HG02678 (cell line): ENCODE measurements around the gene GPX4.

ENCODE experiments used
- ATAC-seq: cut with Tn5 transposase; IDR thresholded peaks from one replicate; pipeline ENCODE4 v1.9.1; 2021; ENCODE audit warnings: mild to moderate bottlenecking, moderate library complexity; ENCODE audit not compliant: unreplicated experiment

The GPX4 gene, protein sequence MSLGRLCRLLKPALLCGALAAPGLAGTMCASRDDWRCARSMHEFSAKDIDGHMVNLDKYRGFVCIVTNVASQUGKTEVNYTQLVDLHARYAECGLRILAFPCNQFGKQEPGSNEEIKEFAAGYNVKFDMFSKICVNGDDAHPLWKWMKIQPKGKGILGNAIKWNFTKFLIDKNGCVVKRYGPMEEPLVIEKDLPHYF

DNA sequence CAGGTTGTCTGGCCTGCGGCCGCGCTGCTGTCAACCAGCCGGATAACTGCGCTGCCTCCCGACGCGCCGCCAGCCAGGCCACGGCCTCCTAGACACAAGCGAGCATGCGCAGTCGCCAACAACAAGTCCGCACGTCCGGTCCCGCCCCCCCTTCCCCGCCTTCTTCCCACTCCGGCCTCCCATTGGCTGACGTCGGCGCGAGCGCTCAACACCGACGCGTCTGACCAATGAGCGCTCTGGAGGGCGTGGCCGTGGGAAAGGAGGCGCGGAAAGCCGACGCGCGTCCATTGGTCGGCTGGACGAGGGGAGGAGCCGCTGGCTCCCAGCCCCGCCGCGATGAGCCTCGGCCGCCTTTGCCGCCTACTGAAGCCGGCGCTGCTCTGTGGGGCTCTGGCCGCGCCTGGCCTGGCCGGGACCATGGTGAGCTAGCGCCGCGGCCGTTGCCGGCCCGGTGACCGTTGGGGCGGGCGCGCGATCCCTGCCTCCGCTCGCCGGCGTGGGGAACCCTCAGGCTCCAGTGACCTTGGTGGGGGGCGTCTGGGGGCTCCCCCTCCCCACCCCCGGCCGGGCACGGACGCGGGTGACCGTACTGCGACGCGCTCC, at the start of gene GPX4:
TSS of gene GPX4 (plus strand) at position 287 of the 603 bp plus-strand sequence. CDS start at position 337, 50 bp downstream.
- ATAC-seq, result peak; percentile 80

DNA sequence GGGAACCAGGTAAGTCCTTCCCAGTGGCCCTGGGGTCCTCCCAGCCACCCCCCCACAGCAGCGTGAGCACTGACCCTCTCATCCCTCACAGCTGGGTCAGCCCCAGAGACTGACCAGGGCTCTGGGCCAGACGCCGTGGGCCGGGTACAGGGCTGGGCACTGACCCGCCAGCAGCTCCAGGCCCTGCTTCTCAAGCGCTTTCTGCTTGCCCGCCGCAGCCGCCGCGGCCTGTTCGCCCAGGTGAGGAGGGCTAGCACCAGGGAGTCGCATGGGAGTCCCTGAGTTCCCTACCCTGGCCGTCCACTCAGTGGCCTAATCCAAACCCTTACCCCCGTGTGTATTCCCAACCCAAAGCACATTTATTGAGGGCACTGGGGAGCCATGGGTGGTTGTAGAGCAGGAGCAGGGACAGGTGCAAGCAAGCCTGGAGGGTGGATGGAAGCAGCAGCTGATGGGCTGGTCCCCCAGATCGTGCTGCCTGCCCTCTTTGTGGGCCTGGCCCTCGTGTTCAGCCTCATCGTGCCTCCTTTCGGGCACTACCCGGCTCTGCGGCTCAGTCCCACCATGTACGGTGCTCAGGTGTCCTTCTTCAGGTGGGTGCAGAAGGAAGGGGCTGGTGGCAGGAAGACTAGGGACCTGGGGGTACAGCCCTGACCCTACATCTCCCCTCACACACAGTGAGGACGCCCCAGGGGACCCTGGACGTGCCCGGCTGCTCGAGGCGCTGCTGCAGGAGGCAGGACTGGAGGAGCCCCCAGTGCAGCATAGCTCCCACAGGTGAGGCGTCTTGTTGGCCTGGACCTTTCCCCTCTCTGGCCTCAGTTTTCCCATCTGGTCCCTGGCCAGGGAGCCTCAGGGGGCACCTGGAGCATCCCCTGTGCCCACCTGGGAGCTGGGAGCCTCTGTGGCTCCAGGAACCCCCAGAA, 49.4 kb upstream of the GPX4 start:
- ATAC-seq, result no peak

DNA sequence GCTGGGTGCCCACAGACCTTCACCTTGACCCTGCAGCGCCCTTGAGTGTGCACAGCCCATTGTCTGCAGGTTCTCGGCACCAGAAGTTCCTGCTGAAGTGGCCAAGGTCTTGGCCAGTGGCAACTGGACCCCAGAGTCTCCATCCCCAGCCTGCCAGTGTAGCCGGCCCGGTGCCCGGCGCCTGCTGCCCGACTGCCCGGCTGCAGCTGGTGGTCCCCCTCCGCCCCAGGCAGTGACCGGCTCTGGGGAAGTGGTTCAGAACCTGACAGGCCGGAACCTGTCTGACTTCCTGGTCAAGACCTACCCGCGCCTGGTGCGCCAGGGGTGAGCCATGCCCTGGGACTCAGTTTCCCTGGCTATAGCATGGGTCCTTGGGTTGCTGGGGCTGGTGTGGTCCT, 48.8 kb upstream of the GPX4 start:
- ATAC-seq, result no peak

DNA sequence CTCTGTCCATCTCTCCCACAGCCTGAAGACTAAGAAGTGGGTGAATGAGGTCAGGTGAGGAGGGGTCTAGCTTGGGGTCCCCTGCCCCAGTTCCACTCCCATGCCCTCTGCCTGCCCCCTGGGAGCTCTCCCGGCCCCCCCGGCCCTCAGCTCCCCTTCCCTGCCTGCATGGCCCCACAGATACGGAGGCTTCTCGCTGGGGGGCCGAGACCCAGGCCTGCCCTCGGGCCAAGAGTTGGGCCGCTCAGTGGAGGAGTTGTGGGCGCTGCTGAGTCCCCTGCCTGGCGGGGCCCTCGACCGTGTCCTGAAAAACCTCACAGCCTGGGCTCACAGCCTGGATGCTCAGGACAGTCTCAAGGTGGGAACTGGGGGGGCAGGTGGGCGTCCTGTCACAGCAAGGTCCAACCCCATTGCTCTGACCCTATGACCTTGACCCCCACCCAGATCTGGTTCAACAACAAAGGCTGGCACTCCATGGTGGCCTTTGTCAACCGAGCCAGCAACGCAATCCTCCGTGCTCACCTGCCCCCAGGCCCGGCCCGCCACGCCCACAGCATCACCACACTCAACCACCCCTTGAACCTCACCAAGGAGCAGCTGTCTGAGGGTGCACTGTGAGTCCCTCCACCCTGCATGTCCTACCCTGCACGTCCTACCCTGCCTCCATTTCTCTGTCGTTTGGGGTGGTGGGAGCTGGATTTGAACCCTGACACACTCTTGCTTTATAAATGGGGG, 47.7 kb upstream of the GPX4 start:
- no peak for ATAC-seq

DNA sequence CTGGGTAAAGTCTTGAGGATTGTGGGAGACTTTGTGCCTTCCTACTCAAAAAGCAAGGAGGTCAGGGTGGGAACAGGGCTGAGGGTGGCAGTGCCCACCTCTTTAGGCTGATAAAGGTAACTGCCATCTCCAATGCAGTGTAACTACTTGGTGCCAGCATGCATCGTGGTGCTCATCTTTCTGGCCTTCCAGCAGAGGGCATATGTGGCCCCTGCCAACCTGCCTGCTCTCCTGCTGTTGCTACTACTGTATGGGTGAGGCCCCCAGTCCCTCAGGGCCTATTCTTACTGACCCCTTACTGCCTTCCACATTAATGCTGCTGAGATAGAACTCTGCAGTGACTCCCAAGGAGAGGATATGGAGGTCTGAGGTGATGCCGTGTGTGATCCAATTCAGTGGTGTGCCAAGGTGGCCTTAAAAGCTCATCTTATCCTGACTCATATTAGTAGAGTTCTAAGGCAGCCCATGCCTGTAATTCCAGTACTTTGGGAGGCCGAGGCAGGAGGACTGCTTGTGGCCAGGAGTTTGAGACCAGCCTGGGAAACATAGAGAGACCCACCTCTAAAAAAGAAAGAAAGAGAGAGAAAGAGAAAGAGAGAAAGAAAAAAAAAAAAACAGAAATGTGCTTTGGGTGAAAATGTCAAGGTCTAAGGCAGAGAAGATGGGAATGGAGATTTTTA, 46.5 kb upstream of the GPX4 start:
- no peak for ATAC-seq

DNA sequence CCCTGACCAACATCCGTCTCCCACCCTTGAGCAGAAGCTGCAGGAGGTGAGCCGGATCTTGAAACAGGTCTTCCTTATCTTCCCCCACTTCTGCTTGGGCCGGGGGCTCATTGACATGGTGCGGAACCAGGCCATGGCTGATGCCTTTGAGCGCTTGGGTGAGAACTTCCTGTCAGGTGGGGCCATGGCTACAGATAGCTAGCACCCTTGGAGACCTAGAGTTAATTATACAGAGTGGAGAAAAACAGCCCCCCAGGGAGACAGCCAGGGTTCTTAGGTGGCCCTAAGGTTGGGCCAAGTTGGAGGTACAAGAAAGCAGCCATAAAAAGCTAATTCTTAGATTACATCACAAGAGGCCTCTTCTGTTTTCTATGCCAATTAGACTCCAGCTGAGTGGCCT, 45.7 kb upstream of the GPX4 start:
- no peak for ATAC-seq

DNA sequence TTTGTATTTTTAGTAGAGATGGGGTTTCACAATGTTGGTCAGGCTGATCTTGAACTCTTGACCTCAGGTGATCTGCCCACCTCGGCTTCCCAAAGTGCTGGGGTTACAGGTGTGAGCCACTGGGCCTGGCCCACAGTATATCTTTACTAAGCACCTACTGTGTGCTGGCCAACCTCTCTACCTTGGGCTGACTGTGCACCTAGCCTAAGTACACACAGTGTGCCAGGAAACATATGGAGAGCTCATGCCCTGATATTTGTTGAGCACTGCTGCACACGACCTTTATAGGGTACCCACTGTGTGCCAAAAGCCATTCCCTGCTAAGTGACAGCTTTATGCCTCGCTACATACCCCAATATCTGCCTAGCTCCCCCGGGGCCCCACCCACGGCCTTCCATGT, 43.1 kb upstream of the GPX4 start:
- ATAC-seq, result no peak

DNA sequence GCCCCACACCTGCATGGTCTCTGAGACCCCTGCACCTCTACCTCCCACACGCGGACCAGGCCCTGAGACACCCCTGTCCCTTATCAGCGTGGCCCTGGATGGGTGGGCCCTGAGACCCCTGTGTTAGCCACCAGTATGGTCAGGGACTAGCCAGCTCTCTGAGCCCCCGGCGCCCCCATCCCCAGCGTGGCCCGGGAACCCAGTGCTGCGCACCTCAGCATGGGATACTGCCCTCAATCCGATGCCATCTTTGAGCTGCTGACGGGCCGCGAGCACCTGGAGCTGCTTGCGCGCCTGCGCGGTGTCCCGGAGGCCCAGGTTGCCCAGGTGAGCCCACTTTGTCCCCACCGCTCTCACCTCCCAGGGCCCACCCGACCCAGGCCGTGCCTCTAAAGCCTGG, 41.8 kb upstream of the GPX4 start:
- no peak for ATAC-seq

DNA sequence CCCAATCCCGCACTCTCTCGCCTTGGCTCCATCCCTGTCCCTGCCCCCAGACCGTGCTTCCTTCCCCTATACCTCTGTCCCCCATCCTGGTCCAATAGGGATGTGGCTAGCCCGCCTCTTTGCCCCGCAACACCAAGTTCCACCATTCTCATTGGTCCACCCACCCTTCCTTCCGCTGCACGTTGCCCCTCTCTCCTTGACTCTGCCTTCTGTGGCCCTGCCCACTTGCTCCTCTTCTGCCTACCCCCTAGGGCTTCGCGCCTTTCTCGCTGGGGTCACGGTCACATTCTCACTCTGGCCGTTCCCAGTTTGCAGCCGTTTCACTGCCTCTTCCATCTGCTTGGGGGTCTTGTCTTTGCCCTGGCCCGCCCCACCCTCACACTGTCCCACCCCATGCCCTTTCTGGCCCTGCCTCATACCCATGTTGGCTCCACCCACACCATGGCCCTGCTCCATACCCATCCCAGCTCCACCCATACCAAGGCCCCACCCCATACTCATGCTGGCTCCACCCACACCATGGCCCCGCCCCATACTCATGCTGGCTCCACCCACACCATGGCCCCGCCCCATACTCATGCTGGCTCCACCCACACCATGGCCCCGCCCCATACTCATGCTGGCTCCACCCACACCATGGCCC, 41.3 kb upstream of the GPX4 start:
- no peak for ATAC-seq

DNA sequence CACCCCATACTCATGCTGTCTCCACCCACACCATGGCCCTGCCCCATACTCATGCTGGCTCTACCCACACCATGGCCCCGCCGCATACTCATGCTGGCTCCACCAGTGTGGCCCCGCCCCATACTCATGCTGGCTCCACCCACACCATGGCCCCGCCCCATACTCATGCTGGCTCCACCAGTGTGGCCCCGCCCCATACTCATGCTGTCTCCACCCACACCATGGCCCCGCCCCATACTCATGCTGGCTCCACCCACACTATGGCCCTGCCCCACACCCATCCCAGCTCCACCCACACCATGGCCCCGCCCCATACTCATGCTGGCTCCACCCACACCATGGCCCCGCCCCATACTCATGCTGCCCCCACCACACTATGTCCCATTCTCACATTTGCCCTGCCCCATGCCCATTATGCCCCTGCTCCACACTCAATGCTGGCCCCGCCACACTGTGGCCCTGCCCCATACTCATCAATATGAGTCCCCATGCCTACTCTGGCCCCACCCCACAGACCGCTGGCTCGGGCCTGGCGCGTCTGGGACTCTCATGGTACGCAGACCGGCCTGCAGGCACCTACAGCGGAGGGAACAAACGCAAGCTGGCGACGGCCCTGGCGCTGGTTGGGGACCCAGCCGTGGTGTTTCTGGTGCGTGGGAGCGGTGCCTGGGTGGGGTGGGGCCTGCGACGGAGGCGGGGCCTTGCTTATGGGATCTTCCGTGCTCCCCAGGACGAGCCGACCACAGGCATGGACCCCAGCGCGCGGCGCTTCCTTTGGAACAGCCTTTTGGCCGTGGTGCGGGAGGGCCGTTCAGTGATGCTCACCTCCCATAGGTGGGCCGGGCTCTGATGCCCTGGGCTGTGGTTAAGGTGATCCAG, 40.5 kb upstream of the GPX4 start:
- ATAC-seq, result no peak

DNA sequence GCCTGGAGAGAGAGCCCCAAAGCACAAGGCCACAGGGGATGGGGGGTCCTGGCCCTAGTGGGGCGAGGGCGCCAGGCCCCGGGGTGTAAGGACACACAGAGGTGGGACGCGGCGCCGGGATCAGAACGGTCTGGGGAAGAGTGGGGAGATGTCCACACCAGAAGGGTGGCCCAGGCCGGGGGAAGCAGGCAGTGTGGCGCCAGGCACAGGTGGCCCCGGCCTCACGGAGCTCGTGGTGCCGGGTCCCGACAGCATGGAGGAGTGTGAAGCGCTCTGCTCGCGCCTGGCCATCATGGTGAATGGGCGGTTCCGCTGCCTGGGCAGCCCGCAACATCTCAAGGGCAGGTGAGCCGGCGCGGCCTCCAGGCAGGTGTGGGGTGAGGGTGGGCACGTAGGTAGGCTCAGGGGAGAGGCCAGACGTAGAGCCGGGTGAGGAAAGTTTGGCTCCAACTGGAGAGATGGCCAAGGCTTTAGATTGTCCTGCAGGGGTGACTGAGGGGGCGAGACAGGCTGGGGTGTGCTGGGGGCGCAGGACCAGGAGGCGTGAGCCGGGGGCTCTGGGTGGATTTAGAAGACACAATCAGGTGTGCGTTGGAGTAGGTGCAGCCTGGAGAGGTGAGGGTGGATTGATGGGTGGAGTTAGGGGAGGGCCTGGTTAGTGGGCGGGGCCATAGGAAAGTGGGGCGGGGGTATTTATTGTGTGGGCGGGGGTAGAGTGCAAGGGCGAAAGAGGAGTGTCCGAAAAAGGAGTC, 39.7 kb upstream of the GPX4 start:
- no peak for ATAC-seq

DNA sequence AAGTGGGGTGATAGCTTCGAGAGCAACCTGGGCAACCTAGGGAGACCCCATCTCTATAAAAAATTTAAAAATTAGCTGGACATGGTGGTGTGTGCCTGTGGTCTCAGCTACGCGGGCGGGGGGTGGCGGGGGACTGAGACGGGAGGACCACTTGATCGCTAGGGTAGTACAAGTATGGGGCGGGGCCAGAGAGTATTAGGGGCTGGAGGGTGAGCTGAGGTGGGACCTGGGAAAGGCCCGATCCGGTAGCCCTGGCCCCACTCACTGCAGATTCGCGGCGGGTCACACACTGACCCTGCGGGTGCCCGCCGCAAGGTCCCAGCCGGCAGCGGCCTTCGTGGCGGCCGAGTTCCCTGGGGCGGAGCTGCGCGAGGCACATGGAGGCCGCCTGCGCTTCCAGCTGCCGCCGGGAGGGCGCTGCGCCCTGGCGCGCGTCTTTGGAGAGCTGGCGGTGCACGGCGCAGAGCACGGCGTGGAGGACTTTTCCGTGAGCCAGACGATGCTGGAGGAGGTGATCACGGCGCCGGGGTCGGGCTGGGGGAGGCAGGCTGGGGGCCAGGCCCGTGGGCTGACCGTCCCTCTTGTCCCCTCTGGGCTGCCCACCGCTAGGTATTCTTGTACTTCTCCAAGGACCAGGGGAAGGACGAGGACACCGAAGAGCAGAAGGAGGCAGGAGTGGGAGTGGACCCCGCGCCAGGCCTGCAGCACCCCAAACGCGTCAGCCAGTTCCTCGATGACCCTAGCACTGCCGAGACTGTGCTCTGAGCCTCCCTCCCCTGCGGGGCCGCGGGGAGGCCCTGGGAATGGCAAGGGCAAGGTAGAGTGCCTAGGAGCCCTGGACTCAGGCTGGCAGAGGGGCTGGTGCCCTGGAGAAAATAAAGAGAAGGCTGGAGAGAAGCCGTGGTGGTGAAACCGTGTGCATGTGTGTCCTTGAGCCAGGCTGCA, 38.9 kb upstream of the GPX4 start:
- peak; percentile 30 for ATAC-seq

DNA sequence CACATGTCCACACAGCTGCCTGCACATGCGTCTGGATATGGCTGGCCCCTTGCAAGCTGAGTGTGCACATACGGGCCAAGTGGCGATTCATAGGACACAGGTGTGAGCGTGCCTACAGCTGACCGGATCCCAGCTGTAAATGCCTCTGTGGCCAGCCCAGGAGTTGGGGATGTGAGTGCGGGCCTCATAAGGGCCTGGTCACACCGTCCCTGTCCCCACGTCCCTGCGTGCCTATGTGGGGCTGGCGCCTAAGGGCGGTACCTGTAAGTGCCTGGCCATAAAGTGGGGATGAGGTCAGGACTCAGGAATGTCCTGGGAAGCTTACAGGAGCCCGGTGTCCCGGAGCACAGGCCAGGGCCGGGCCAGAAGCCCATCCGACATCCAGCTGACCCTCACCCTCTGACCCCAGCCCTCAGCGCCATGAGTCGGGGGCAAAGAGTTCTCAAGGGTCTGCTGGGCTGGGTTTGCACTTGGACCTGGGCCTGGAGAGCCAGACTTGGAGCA, 38.1 kb upstream of the GPX4 start:
- no peak for ATAC-seq

DNA sequence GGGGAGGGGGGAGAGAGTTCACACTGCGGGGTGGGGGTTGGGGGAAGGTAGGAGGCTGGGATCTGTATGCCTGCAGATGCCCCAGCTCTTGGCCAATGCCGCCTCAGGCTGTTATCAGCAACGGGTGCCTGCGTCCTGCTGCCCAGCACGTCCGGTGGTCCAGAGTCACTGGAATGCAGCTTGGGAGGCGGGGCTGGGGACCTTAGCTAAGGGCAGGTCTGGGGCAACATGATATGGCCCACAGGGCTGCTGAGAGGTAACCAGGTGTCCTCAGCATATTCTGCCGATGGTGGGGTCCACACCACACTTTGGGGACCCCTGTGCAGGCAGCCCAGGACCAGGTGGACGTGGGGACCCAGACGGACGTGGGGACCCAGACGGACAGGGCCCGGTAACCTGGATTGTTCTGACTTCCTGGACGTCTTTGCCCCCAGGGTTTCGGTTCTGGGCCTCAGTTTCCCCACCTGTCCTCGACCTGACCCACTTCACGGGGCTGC, 37.5 kb upstream of the GPX4 start:
- no peak for ATAC-seq

DNA sequence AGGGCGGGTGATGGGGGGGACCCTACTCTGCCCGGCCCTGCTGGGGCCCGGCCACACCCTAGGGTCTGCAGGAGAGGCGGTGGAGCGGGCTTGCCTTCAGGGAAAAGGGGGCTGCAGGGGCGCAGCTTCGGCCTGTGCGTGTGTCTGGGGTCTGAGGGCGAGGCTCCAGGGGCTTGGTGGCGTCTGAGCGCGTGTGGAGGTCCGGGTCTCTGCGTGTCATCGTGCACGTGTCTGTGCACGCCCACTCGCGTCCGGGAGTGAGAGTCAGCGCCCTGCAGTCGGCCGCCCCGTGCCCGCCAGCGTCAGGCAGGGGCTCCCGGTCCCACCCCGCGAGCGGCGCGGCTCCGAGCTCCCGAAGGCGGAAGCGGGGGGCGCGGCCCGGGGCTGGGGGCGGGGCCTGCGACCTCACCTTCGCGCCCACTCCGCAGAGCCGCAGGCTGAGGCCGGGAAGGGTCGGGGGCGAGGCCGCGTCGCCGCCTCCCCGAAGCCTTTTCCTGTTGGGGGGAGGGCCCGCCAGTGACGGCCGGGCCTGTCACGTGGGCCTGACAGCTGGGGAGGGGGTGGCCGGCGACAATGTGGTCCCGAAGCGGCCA, 37.0 kb upstream of the GPX4 start, which contains the start of gene ARHGAP45:
TSS of gene ARHGAP45 (plus strand) at position 420 of the 593 bp plus-strand sequence. CDS start 239 bp downstream, outside the sequence.
- ATAC-seq, result peak; percentile 47

DNA sequence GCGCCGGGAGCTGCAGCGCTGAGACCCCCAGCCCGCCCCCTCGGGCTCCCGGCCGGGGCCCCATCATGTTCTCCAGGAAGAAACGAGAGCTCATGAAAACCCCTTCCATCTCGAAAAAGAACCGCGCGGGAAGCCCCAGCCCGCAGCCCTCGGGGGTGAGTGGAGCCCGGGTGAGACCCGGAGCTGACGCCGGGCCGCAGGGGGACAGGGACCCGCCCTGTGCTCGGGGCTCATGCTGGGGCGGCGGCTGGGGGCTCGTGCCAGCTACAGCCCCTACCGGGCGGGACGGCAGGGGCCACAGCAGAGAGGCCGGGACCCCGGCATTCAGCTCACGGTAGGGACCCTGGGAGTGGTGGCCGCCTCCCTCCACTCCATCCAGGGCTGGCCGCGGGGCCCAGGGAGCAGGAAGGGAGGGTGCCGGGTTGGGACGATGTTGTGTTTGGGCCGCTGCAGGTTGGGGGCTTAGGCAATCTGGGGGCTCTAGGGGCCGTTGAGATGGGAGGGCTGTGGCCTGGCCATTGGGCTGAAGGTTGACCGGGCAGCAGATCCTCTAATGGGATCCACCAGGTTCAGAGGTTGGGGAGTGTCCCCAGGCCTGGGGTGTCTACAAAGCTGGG, 36.3 kb upstream of the GPX4 start:
- peak; percentile 29 for ATAC-seq
